ENCODE results near the gene ZNF662. TPM values are rescaled to one million over a fixed set of nuclear protein-coding genes. Genes with fewer than 3 reads are reported as not detected.

The ZNF662 gene
- total RNA-seq, 1 donor from 2014 or later, result 0.42 TPM

- DNase-seq (no peak), ATAC-seq (ENCODE audit: low read depth) (no peak)
- Mint-ChIP-seq H3K4me3 (no peak overlapping the region), H3K36me3 (ENCODE audit: low read depth) (no peaks in the 10 kb centered on the region), H3K4me1 (no peaks in the 10 kb centered on the region), H3K9me3 (peaks cover 2% of the 10 kb centered on the region), H3K27me3 (peaks cover 8% of the 10 kb centered on the region), H3K27ac (no peak overlapping the region)
- no peak for TF ChIP-seq CTCF (IDR thresholded peaks at IDR 0.05)
- intact Hi-C loops (cut with micrococcal nuclease), result no loop called here
- ChIA-PET POLR2A (no interaction called here), CTCF (no interaction called here)
Observed at GRCh38 chr3:42923606-42924005, 17.7 kb downstream of the ZNF662 start.

- no peak for TF ChIP-seq CTCF (IDR thresholded peaks at IDR 0.05)
- intact Hi-C loops (cut with micrococcal nuclease), result no loop called here
- Mint-ChIP-seq H3K4me3 (no peak overlapping the region), H3K36me3 (ENCODE audit: low read depth) (no peaks in the 10 kb centered on the region), H3K27ac (no peak overlapping the region), H3K4me1 (no peaks in the 10 kb centered on the region), H3K9me3 (no peaks in the 10 kb centered on the region), H3K27me3 (peaks cover 8% of the 10 kb centered on the region)
- DNase-seq (no peak), ATAC-seq (ENCODE audit: low read depth) (no peak)
- POLR2A ChIA-PET, result interaction anchor here (0.7 kb wide), 1 partner anchor 118 kb away, joined by 3 read pairs; no protein-coding TSS in a partner anchor
- CTCF ChIA-PET, result no interaction called here
Observed at GRCh38 chr3:42926310-42926709, 20.4 kb downstream of the ZNF662 start.

GRCh38 chr3:42934111-42934510 is 28.2 kb downstream of the ZNF662 start:
- no peak overlapping the region for H3K4me3 Mint-ChIP-seq
- POLR2A ChIA-PET, result no interaction called here
- intact Hi-C loops (cut with micrococcal nuclease), result no loop called here

GRCh38 chr3:42934910-42935309 is 29.0 kb downstream of the ZNF662 start:
- POLR2A ChIA-PET, result no interaction called here
- no peak overlapping the region for H3K4me3 Mint-ChIP-seq
- CTCF ChIA-PET, result no interaction called here

More at GRCh38 chr3:42934111-42934510, 28.2 kb downstream of the ZNF662 start:
- DNase-seq, result no peak
- no peak for TF ChIP-seq CTCF (IDR thresholded peaks at IDR 0.05)
- no peak for ATAC-seq (ENCODE audit: low read depth)
- H3K27me3 Mint-ChIP-seq, result peaks cover 15% of the 10 kb centered on the region
- H3K4me1 Mint-ChIP-seq, result no peaks in the 10 kb centered on the region
- no peak overlapping the region for H3K27ac Mint-ChIP-seq
- CTCF ChIA-PET, result no interaction called here
- H3K9me3 Mint-ChIP-seq, result peaks cover 2% of the 10 kb centered on the region
- H3K36me3 Mint-ChIP-seq (ENCODE audit: low read depth), result no peaks in the 10 kb centered on the region

GRCh38 chr3:42935472-42935871 is 29.5 kb downstream of the ZNF662 start:
- no peak for ATAC-seq (ENCODE audit: low read depth)
- Mint-ChIP-seq H3K4me3 (no peak overlapping the region), H3K27me3 (peaks cover 16% of the 10 kb centered on the region), H3K9me3 (peaks cover 2% of the 10 kb centered on the region), H3K4me1 (no peaks in the 10 kb centered on the region), H3K27ac (no peak overlapping the region), H3K36me3 (ENCODE audit: low read depth) (no peaks in the 10 kb centered on the region)
- ChIA-PET CTCF (no interaction called here), POLR2A (no interaction called here)
- TF ChIP-seq CTCF (IDR thresholded peaks at IDR 0.05), result no peak
- intact Hi-C loops (cut with micrococcal nuclease), result no loop called here
- no peak for DNase-seq

More at GRCh38 chr3:42934910-42935309, 29.0 kb downstream of the ZNF662 start:
- no peaks in the 10 kb centered on the region for H3K36me3 Mint-ChIP-seq (ENCODE audit: low read depth)
- peaks cover 2% of the 10 kb centered on the region for H3K9me3 Mint-ChIP-seq
- ATAC-seq (ENCODE audit: low read depth), result no peak
- no peaks in the 10 kb centered on the region for H3K4me1 Mint-ChIP-seq
- no peak for TF ChIP-seq CTCF (IDR thresholded peaks at IDR 0.05)
- intact Hi-C loops (cut with micrococcal nuclease), result no loop called here
- no peak for DNase-seq
- peaks cover 15% of the 10 kb centered on the region for H3K27me3 Mint-ChIP-seq
- H3K27ac Mint-ChIP-seq, result no peak overlapping the region

All from activated B cell treated with CpG ODN at 0.5 μM for 24 hours (primary cell).